ENCODE measurements around the gene PAPPA2.
"Not testable (repeated sequence)": the region's sequence is repeated elsewhere in the genome, so short reads cannot be mapped to it uniquely, and the experiment has no call there.

Gene PAPPA2, protein sequence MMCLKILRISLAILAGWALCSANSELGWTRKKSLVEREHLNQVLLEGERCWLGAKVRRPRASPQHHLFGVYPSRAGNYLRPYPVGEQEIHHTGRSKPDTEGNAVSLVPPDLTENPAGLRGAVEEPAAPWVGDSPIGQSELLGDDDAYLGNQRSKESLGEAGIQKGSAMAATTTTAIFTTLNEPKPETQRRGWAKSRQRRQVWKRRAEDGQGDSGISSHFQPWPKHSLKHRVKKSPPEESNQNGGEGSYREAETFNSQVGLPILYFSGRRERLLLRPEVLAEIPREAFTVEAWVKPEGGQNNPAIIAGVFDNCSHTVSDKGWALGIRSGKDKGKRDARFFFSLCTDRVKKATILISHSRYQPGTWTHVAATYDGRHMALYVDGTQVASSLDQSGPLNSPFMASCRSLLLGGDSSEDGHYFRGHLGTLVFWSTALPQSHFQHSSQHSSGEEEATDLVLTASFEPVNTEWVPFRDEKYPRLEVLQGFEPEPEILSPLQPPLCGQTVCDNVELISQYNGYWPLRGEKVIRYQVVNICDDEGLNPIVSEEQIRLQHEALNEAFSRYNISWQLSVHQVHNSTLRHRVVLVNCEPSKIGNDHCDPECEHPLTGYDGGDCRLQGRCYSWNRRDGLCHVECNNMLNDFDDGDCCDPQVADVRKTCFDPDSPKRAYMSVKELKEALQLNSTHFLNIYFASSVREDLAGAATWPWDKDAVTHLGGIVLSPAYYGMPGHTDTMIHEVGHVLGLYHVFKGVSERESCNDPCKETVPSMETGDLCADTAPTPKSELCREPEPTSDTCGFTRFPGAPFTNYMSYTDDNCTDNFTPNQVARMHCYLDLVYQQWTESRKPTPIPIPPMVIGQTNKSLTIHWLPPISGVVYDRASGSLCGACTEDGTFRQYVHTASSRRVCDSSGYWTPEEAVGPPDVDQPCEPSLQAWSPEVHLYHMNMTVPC (N-terminal part only)

DNA sequence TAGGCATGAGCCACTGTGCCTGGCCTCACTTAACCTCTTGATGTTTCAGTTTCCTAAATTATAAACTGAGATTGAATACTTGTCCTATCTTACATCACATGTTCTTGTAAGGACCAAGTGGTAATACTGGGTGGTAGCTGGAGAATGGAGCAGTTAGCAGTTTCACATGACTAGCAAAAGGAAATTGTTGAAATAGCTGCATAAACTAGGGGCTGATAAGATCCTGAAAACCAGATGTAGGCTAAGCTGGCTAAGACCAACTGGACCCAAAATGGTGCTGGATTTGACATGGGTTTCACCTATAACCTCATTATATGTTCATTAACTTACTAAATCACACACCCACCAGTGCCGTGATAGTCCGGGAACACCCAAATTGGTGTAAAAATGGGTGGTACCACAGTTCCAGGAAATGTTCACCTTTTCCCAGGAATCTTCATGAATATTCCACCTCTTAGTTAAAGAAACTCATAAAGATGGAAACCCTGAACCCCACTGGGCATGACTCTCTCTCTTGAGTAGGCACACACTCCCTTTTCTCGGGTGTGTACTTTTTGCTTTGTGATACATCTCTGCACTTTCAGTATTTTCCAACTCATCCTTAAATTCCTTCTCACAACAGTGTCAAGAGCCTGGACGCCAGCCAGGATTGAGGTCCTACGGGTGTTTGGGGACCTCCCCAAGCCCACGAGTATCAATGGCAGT is at the start of gene PAPPA2:
Gene PAPPA2 (plus strand): TSS at position 502 of the 705 bp plus-strand sequence. CDS start 93,148 bp downstream, outside the sequence.
- DNase-seq, result no peak

DNA sequence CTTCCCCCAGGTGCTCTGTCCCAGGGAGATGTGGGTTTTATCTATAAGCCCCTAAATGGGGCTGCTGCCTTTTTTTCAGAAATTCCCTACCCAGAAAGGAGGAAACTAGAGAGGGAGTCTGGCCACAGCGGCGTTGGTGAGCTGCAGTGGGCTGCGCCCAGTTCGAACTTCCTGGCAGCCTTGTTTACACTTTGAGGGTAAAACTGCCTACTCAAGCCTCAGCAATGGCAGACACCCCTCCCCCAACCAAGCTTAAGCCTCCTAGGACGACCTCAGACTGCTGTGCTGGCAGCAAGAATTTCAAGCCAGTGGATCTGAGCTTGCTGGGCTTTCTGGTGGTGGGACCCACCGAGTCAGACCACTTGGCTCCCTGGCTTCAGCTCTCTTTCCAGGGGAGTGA is 46.2 kb upstream of the PAPPA2 start:
- DNase-seq, result no peak

GRCh38 chr1:176419608-176420007 is 43.4 kb upstream of the PAPPA2 start:
- DNase-seq, result not testable (repeated sequence)

DNA sequence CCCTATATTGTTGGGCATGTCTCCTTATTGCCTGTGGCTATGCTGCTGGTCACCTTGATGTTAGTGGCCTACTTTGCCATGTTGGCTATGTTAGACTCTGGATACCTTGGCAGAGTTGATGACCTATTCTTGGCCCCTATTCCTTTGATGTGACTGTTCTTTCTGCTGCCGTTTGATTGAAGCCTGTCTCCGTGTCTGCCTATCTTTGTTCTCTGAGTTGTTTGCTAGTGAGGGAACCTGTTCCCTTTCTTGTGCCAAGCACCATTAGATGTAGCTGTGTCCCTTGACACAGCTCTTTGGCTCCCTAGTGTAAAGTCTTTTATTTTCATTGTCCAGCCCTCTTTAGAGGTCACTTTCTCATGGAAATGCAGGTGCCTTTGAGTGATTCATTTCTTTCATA is 28.7 kb upstream of the PAPPA2 start:
- no peak for DNase-seq

DNA sequence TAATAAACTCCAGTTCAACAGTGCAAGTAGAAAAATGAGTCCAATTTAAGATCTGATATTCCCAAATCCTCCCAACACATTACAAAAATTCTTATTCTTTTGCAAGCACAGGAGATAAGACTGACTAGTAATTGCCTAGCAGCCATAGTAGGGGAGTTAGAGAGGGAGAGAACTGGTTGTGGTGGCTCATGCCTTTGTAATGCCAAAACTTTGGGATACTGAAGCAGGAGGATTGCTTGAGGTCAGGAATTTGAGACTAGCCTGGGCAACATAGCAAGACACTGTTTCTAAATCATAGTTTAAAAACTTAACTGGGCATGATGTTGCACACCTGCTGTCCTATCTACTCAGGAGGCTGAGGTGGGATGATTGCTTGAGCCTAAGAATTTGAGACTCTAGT is 26.7 kb upstream of the PAPPA2 start:
- DNase-seq, result no peak

- no peak for DNase-seq
Observed at GRCh38 chr1:176440176-176440575, 22.8 kb upstream of the PAPPA2 start.

DNA sequence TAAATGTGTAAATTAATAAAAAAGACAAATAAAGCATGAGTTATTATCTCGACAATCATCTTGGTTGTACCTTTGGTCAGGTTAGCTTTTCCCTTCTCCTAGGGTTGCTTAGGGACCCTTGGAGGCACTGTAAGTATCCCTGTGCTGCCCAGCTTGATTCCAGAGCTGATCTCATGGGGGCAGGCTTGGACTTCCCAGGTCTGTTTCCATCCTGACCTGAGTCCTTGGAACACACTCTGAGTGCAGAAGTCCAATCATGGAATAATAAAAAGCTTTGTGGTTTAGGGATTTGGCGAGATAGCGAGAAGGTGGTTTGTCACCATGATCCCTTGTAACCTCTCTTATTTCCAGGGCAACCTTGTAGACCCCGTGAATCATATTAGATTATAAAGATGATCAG is 18.7 kb upstream of the PAPPA2 start:
- DNase-seq, result no peak

DNA sequence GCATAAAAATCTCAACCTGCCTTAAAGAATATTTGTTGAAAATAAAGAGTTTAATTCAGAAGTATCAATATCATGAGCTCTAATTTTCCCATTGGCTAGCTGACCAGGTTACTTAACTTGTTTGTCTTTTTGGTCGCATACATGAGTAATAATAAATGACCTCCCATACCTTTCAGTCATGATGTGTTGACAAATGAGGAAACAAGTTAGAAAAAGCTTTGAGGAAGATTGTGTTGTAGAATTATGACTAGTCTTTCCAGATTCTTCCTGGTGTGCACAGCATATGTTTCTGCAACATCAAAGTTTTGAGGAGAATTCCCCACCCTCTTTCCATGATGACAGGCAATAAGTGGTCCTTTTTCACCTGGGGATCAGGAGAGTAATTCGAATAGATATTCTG is 17.6 kb upstream of the PAPPA2 start:
- DNase-seq, result no peak

DNA sequence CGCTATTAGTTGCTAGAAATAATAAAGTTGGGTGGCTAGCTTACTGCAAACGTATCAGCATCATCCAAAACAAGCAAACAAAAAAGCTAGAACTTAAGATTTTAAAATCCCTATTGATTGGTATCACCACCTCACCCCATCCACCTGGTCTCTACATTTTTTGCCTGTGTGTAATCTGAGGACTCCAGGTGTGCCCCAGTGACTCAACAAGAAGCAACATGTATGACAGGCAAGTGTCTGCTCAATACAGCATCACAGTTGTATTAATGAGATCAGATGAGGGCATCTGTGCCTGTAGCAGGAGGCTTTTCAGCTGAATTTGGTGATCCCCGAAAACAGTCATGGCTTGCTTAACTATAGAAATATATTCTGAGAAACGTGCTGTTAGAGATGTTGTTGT is 14.6 kb upstream of the PAPPA2 start:
- DNase-seq, result no peak

- no peak for DNase-seq
Observed at GRCh38 chr1:176450526-176450925, 12.4 kb upstream of the PAPPA2 start.

GRCh38 chr1:176451741-176452140 is 11.2 kb upstream of the PAPPA2 start:
- DNase-seq, result not testable (repeated sequence)

GRCh38 chr1:176456795-176457194 is 6.2 kb upstream of the PAPPA2 start:
- no peak for DNase-seq

DNA sequence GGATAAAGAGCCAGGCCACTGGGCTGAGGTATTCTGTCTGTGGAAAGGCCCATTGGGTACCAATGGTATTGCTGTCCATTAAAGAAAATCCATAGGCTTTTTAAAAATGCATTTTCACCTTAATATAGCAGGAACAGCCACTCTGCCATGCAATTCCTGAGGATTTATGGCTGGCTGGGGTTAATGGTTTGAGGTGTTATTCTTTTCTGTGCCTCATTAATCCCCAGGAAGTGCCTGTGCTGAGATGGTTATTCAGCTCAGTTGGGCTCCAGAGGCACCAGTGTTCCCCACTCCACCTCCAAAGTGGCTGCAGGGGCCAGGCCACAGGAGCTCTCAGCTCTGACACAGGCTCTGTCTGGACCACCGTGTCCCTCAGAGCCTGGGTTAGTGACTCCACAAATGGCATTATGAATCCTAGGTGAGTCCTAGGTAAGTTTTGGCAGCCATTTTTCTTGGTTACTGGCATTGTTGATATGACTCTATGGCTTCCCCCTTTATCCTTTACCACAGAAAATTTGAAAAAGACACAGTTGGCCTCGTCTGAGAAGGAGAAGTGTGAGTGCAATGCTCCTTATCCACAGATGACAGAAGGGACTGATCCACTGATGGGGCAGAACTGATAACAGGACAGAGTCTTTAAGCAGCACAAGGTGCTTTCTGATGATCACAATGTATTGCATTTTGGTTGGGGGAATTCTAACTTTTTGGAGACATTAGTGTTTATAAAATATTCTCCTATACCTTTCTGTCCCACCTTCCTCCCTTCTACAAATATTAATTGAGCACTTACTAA is 2.2 kb upstream of the PAPPA2 start:
- no peak for DNase-seq

- DNase-seq, result no peak
Observed at GRCh38 chr1:176461576-176461975, 1.4 kb upstream of the PAPPA2 start.

- DNase-seq, result no peak
Observed at GRCh38 chr1:176466514-176466913, 3.5 kb downstream of the PAPPA2 start.

GRCh38 chr1:176469450-176470010 is 6.6 kb downstream of the PAPPA2 start:
- no peak for DNase-seq

DNA sequence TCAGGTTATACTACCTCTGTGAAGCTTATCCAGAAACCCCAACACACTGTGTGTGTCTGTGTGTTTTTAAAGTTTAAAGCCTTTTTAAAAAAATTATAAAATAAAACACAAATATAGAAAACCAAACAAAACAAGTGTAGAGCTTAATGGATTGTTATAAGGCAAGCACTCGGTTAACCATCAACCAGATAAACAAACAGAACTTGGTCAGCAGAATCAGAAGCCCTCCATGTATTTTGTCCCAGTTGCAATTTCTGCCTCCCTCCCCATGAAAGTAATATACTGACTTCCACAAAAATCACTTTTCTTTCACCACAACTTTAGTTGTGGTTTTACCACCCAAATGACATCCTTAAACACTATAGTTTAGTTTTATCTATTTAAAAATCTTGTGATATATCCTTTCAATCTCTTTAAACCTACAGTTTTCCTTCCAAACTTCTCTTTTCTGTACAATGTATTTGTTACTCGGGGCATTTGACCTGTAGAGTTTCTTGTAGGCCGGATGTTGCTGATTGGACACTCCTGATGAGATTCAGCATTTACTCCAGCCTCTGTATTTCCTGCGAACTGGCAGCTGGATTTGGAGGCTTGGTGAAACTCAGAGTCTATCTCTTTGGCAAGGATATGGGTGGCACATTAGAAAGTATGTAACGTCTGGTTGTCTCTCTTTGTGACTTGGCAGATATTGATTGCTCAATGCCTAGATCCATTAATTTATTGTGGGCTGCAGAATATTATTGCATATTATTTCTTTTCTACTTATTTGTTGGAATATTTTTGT is 8.6 kb downstream of the PAPPA2 start:
- no peak for DNase-seq

DNA sequence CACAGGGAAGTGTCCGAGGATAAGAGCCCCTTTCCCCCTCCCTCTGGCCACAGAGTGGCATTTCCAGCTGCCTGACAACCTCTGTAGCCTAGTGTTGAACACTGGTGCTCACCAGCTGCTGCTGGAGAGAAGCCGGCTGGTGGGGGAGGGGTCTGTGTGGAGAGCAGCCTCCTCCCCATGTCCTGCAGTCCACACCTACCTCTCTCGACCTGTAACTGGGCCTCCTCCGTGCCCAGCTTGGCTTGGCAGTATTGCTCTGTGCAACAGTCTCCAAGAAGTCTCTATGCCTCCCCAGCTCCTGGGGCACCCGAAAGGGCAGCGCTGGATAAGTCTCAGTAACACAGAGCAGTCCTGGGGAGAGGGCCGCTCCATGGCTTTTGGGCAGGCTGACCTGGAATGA is 17.0 kb downstream of the PAPPA2 start:
- DNase-seq, result no peak

- DNase-seq, result no peak
Observed at GRCh38 chr1:176480750-176481149, 17.8 kb downstream of the PAPPA2 start.

DNA sequence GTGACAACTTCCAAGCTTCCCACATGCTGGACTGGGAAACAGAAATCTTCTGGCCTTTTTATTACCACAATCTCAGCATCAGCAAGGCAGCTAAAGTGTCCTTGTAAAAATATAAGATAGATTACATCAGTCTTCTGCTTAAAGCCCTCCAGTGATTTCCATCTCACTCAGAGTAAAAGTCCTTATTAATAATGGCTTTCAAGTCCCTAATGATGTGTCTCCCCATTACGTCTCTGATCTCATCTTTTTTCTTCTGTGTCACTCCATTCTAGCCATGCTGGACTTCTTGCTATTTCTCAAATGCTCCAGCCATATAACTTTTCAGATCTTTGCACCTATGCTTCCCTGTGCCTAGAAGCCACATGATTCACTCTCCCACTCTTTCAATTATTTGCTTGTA is 22.1 kb downstream of the PAPPA2 start:
- DNase-seq, result no peak

DNA sequence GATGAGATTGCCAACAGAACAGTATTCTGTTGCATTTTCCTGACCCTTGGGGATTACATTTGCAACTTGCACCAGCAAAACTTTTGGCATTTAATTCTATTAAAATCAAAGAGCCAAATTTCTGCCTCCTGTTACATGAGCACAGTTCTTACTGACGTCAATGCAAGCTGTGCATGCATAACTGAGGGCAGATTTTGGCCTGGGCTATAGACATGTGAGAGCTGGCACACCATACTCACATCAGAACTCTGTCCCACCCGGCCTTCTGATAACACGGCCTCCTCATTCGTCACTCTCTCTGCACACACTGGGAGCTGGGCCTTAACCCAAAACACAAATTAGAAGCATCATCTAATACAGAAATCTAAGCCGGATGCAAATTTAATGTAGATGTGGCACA is 31.5 kb downstream of the PAPPA2 start:
- DNase-seq, result no peak
